WI38 (cell line): Measurements from ENCODE around the gene PABPN1.
A peak's percentile ranks its signal among the peaks of the same experiment; 100 is the strongest.

Experiments used
- H3K4me3 ChIP-seq: 2 replicates; pipeline ENCODE4 v1.5.1; 2011; ENCODE audit warnings: low read depth, mild to moderate bottlenecking, control low read depth, low read length
- CTCF ChIP-seq: IDR thresholded peaks from 2 replicates; pipeline ENCODE4 v1.5.1; 2012; ENCODE audit warnings: low read depth, mild to moderate bottlenecking, control low read depth, low read length

The PABPN1 gene

DNA sequence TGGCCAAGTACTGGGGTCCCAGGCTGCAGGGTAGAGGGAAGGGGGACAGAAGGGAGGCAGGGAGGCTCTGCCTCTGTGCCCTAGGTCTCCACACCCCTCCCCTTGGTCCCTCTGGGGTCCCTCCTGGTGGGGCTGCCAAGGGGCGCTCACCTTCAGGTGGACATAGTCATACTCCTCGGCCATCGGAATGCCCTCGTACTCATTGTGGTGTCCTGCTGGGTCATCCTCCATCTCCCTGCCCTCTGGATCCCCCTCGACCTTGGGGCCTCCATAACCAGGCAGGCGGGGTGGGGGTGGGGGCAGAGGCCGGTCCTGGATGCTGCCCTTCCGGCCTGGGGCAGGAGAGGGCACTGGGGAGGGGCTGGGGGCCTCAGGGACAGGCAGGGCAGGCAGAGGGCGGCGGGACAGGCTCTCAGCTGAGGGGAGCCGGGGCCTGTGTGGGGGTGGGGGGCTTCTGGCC is 37.9 kb downstream of the PABPN1 start:
- no peak overlapping the region for H3K4me3 ChIP-seq
- no peak for TF ChIP-seq CTCF

- no peak overlapping the region for H3K4me3 ChIP-seq
- no peak for TF ChIP-seq CTCF
Measured at GRCh38 chr14:23359722-23360447, 38.6 kb downstream of the PABPN1 start.

- TF ChIP-seq CTCF = no peak
- H3K4me3 ChIP-seq = no peak overlapping the region
Measured at GRCh38 chr14:23360496-23360895, 39.2 kb downstream of the PABPN1 start.

GRCh38 chr14:23361320-23361719 is 40.1 kb downstream of the PABPN1 start:
- TF ChIP-seq CTCF = no peak

GRCh38 chr14:23361763-23362162 is 40.5 kb downstream of the PABPN1 start:
- TF ChIP-seq CTCF = no peak
- H3K4me3 ChIP-seq = no peak overlapping the region

More at GRCh38 chr14:23361320-23361719, 40.1 kb downstream of the PABPN1 start:
- no peak overlapping the region for H3K4me3 ChIP-seq

- H3K4me3 ChIP-seq = no peak overlapping the region
- no peak for TF ChIP-seq CTCF
Measured at GRCh38 chr14:23362200-23362599, 40.9 kb downstream of the PABPN1 start.

DNA sequence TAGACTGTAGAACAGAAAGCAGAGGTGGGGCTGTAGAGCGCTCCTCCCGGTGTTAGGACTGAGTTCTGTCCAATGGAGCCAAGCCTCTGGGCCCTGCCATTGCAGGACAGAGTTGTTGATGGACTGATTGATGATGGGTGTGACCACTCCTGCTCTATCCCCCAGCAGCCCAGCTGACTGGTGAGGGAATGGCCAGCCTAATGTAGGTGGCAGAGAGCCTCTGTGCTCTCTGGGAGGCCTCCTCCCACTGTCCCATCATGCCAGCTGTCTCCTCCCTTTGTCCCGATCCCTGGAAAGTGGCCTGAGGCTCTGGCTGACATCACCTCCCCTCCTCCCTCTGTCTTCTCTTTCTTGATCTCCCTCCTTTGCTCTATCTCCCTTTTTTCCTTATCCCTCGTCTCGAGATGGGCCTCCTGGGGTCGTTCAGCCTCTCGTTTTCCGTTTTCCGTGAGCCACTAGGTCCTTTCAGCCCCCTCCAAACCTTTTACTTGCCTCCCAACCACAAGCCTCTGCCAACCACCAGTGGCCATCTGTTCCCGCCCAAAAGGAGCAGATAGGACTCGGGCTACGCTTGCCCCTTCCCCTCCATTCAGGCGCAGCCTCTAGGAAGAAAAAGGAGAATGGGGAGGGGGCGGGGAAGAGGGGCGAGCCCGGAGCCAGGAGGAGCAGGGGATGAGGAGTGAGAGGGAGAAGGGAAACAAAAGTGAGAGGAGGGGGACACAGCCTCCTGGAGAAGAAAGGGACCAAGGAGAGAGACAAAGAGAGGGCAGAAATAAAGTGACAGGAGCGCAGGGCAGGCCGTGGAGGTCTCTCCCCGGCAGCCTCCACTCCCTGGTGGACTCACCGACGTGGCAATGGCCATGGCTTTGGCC is 43.1 kb downstream of the PABPN1 start:
- H3K4me3 ChIP-seq = peak overlapping the region; percentile 61
- TF ChIP-seq CTCF = no peak
